ENCODE results near the gene FKBP2. TPM values are rescaled to one million over a fixed set of nuclear protein-coding genes. Genes with fewer than 3 reads are reported as not detected.
A peak's percentile ranks its signal among the peaks of the same experiment; 100 is the strongest.

FKBP2 gene
- total and polyA plus RNA-seq, 2 of the 13 experiments (the other 11 are each of a cell fraction or from before 2014, with no cell fraction given), result 30.1 to 53.3 TPM

- TF ChIP-seq E2F2 (CRISPR knock-in tag; IDR thresholded peaks at IDR 0.05; ENCODE audit: borderline replicate concordance) (no peak), ZNF18 (CRISPR knock-in tag; IDR thresholded peaks at IDR 0.05; ENCODE audit: insufficient replicate concordance) (no peak)
Measured at GRCh38 chr11:64255135-64256128, 14.5 kb downstream of the FKBP2 start (continued).

GRCh38 chr11:64256300-64256699, 15.4 kb downstream of the FKBP2 start:
- CTCF ChIA-PET (ENCODE audit: low intra/inter-chr PET ratio, low total read pairs), result no interaction called here
- Histone ChIP-seq H3K9ac (ENCODE audit: insufficient read depth, low read depth, low read length) (no peak overlapping the region), H3K27me3 (ENCODE audit: control insufficient read depth in 1 of 2, insufficient read depth in 2 of 2, low read length in 2 of 2) (no peaks in the 10 kb centered on the region; a peak in 1 of 5 replicates), H3K9me3 (ENCODE audit: low read length) (no peaks in the 10 kb centered on the region), H4K20me1 (ENCODE audit: insufficient read depth, low read length) (no peaks in the 10 kb centered on the region), H3K27ac (ENCODE audit: extremely low read length, insufficient read depth, low read length) (no peak overlapping the region), H3K4me3 (replicated peaks in 1 of 3; ENCODE audit: insufficient read depth in 1 of 3, low read depth in 2 of 3, low read length in 3 of 3) (no peak overlapping the region), H2AFZ (ENCODE audit: low read length) (no peak overlapping the region), H3K4me1 (ENCODE audit: insufficient read depth, low read length) (peaks cover 15% of the 10 kb centered on the region), H3K79me2 (ENCODE audit: insufficient read depth, low read length) (peaks cover 7% of the 10 kb centered on the region), H3K4me2 (ENCODE audit: low read depth, low read length) (no peak overlapping the region), H3K36me3 (replicated peaks in 1 of 2; ENCODE audit: control insufficient read depth in 1 of 2, insufficient read depth in 2 of 2, low read length in 2 of 2) (peaks cover 13 to 30% of the 10 kb centered on the region in 2 experiments; a peak in 4 of 5 replicates)
- no TSS peak for BruUV-seq (replicated peaks)
- FAIRE-seq (no peak), DNase-seq (ENCODE audit: low spot score) (no peak), ATAC-seq (no peak)
- in situ Hi-C loops (cut with HindIII; ENCODE audit: extremely low pct_ligation_motif_present, low pct_unique_long_range_greater_than_20kb), result no loop called here
- TF ChIP-seq ZNF329 (CRISPR knock-in tag; IDR thresholded peaks at IDR 0.05; ENCODE audit: low read depth) (peak; percentile 50; the same call in 1 of the 2 replicates), ZNF577 (CRISPR knock-in tag; IDR thresholded peaks at IDR 0.05; ENCODE audit: borderline replicate concordance, low read depth) (no peak)
- 100% methylated on average over 10 of the region's 15 CpGs for WGBS (ENCODE audit: low lambda C conversion rate)
- POLR2A ChIA-PET, result no interaction called here
- intact Hi-C loops (cut with micrococcal nuclease; ENCODE audit: unreplicated experiment), result no loop called here

All from HepG2 (cell line).